Endodermal cell (in vitro differentiated cells): ENCODE results near the gene VPS41. TPM values are rescaled to one million over a fixed set of nuclear protein-coding genes. Genes with fewer than 3 reads are reported as not detected.

Experiments
- DNase-seq: peaks from one replicate; pipeline ENCODE4 v3.0.0-alpha.2; 2017
- H3K27ac ChIP-seq: 2 replicates; pipeline ENCODE4 v1.5.1; 2013; ENCODE audit warnings: mild to moderate bottlenecking, low read depth, low read length, moderate library complexity
- H3K27me3 ChIP-seq: 2 replicates; pipeline ENCODE4 v1.6.1; 2013; ENCODE audit warnings: mild to moderate bottlenecking, low read length, moderate library complexity; ENCODE audit not compliant: insufficient read depth, control insufficient read depth, poor library complexity, severe bottlenecking
- H3K36me3 ChIP-seq: 2 replicates; pipeline ENCODE4 v1.7.0; 2013; ENCODE audit warnings: mild to moderate bottlenecking, low read length, moderate library complexity; ENCODE audit not compliant: control insufficient read depth, insufficient read depth
- H3K4me1 ChIP-seq: one replicate; pipeline ENCODE4 v1.7.0; 2013; ENCODE audit warnings: low read length; ENCODE audit not compliant: control insufficient read depth, insufficient read depth
- H3K4me3 ChIP-seq: 2 replicates; pipeline ENCODE4 v1.5.1; 2013; ENCODE audit warnings: mild to moderate bottlenecking, low read length, moderate library complexity
- H3K9ac ChIP-seq: 2 replicates; pipeline ENCODE4 v1.6.1; 2013; ENCODE audit warnings: mild to moderate bottlenecking, low read length, moderate library complexity; ENCODE audit not compliant: poor library complexity, severe bottlenecking; ENCODE audit errors: extremely low read depth
- H3K9me3 ChIP-seq: 2 replicates; pipeline ENCODE4 v1.6.1; 2013; ENCODE audit warnings: mild to moderate bottlenecking, low read length, moderate library complexity; ENCODE audit not compliant: control insufficient read depth
- H3K27ac Mint-ChIP-seq: 2 replicates; pipeline ENCODE4 v1.8.0; 2020; ENCODE audit warnings: mixed read lengths
- H3K27me3 Mint-ChIP-seq: 2 replicates; pipeline ENCODE4 v1.8.0; 2021; ENCODE audit warnings: mild to moderate bottlenecking, mixed read lengths; ENCODE audit not compliant: insufficient read depth
- H3K36me3 Mint-ChIP-seq: 2 replicates; pipeline ENCODE4 v1.8.0; 2020; ENCODE audit warnings: low read depth, mixed read lengths
- H3K4me1 Mint-ChIP-seq: 2 replicates; pipeline ENCODE4 v1.8.0; 2020; ENCODE audit warnings: mixed read lengths
- H3K4me3 Mint-ChIP-seq: 2 replicates; pipeline ENCODE4 v1.8.0; 2020; ENCODE audit warnings: mild to moderate bottlenecking, moderate library complexity, mixed read lengths
- H3K9me3 Mint-ChIP-seq: 2 replicates; pipeline ENCODE4 v1.8.0; 2020; ENCODE audit warnings: mild to moderate bottlenecking, mixed read lengths
- CTCF ChIP-seq: fragments of 200-600 bp; sonication (generic); conservative IDR thresholded peaks from 2 replicates; pipeline ENCODE4 v1.5.0; 2021; ENCODE audit warnings: antibody characterized with exemption, mild to moderate bottlenecking
- WGBS, 2 experiments: methylation state at CpG; one replicate each; pipeline versions ENCODE4 v1.1.5 to v1.1.7; 2013; ENCODE audit warnings: missing lambda C conversion rate in 2 of 2, mixed read lengths in 1 of 2; ENCODE audit not compliant: insufficient coverage in 1 of 2, insufficient read length in 1 of 2; 5-methylcytosine and 5-hydroxymethylcytosine counted together
- total RNA-seq, 2 donors: library from RNA; stranded (reverse); fragmentation: NEBNext Ultra II Directional in 1 of 2; extraction: Animal tissue kit (Norgen Biotek cat#: 25700) in 1 of 2; gene quantifications; 2 replicates in 1 of 2; 3 replicates in 1 of 2; pipeline ENCODE4 v1.2.1, GENCODE V29; 2021

VPS41 gene
- total RNA-seq, 2 donors from 2014 or later, result 77.1 to 78.0 TPM

GRCh38 chr7:38757931-38758330 lies 151.1 kb downstream of the VPS41 start:
- H3K4me3 Mint-ChIP-seq, result no peak overlapping the region
- no peak for DNase-seq
- H3K4me1 ChIP-seq, result no peaks in the 10 kb centered on the region
- H3K4me3 ChIP-seq, result no peak overlapping the region
- WGBS, 2 experiments, result 97 to 100% methylated on average over 1 to 3 of the region's 3 CpGs
- no peak overlapping the region for H3K27ac Mint-ChIP-seq
- H3K36me3 Mint-ChIP-seq, result peaks cover 34% of the 10 kb centered on the region
- H3K9ac ChIP-seq, result no peak overlapping the region
- H3K27me3 Mint-ChIP-seq, result no peaks in the 10 kb centered on the region
- peaks cover 4% of the 10 kb centered on the region for H3K4me1 Mint-ChIP-seq
- no peaks in the 10 kb centered on the region for H3K27me3 ChIP-seq
- TF ChIP-seq CTCF, result no peak
- no peaks in the 10 kb centered on the region for H3K9me3 Mint-ChIP-seq
- H3K9me3 ChIP-seq, result no peaks in the 10 kb centered on the region
- H3K27ac ChIP-seq, result no peak overlapping the region
- peaks cover 26% of the 10 kb centered on the region for H3K36me3 ChIP-seq

- H3K27me3 ChIP-seq, result no peaks in the 10 kb centered on the region
- peaks cover 13% of the 10 kb centered on the region for H3K4me1 Mint-ChIP-seq
- peaks cover 36% of the 10 kb centered on the region for H3K36me3 Mint-ChIP-seq
- no peaks in the 10 kb centered on the region for H3K9me3 Mint-ChIP-seq
- peaks cover 26% of the 10 kb centered on the region for H3K36me3 ChIP-seq
- no peak overlapping the region for H3K27ac Mint-ChIP-seq
- no peak for DNase-seq
- no peak for TF ChIP-seq CTCF
- no peak overlapping the region for H3K27ac ChIP-seq
- H3K4me3 Mint-ChIP-seq, result no peak overlapping the region
- H3K4me1 ChIP-seq, result no peaks in the 10 kb centered on the region
- no peak overlapping the region for H3K9ac ChIP-seq
- no peak overlapping the region for H3K4me3 ChIP-seq
- no peaks in the 10 kb centered on the region for H3K27me3 Mint-ChIP-seq
- H3K9me3 ChIP-seq, result no peaks in the 10 kb centered on the region
- WGBS, 2 experiments, result 97 to 100% methylated on average over 1 to 3 of the region's 5 CpGs
Measured at GRCh38 chr7:38756521-38756920, 152.5 kb downstream of the VPS41 start.

DNA sequence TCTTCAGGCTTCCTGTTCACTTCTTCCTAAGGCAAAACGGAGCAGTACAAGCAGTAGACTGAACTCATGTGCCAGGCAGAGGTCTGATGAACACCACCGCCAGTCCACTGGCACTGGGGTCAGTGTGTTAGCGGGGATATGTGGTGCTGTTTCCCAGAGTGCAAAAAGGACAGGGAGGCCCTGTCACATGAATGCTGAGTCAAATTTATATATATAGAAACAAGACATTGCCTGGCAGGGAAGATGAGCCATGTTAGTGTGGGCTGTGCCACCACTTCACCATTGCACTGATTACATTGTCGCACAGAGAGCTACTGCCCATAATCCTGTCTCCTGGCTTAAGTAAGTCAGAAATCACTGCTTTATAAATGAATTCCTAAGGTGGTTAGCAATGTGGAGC lies 155.6 kb downstream of the VPS41 start:
- H3K9ac ChIP-seq, result no peak overlapping the region
- H3K4me3 Mint-ChIP-seq, result no peak overlapping the region
- H3K9me3 ChIP-seq, result no peaks in the 10 kb centered on the region
- peaks cover 39% of the 10 kb centered on the region for H3K36me3 Mint-ChIP-seq
- no peak for TF ChIP-seq CTCF
- peaks cover 13% of the 10 kb centered on the region for H3K4me1 Mint-ChIP-seq
- DNase-seq, result no peak
- no peak overlapping the region for H3K4me3 ChIP-seq
- no peak overlapping the region for H3K27ac ChIP-seq
- no peaks in the 10 kb centered on the region for H3K9me3 Mint-ChIP-seq
- no peaks in the 10 kb centered on the region for H3K27me3 ChIP-seq
- H3K27me3 Mint-ChIP-seq, result no peaks in the 10 kb centered on the region
- no peaks in the 10 kb centered on the region for H3K4me1 ChIP-seq
- 90% methylated on average over 4 of the region's 4 CpGs; no CpG with 5 or more reads in 1 of the 2 experiments for WGBS, 2 experiments
- peaks cover 32% of the 10 kb centered on the region for H3K36me3 ChIP-seq
- peak overlapping the region; percentile 50 for H3K27ac Mint-ChIP-seq
